ENCODE measurements around the gene ZNF487.
"Not testable (repeated sequence)": the region's sequence is repeated elsewhere in the genome, so short reads cannot be mapped to it uniquely, and the experiment has no call there.

GRCh38 chr10:43426476-43426875 lies 10.4 kb upstream of the ZNF487 start:
- not testable (repeated sequence) for TF ChIP-seq CTCF (IDR thresholded peaks at IDR 0.05; ENCODE audit: poor library complexity); EZH2phosphoT487 (IDR thresholded peaks at IDR 0.05; ENCODE audit: low read depth, severe bottlenecking, unreplicated experiment); EZH2 (IDR thresholded peaks at IDR 0.05; ENCODE audit: borderline replicate concordance)
